Neural progenitor cell (in vitro differentiated cells): ENCODE results near the gene MMP21. TPM values are rescaled to one million over a fixed set of nuclear protein-coding genes. Genes with fewer than 3 reads are reported as not detected.

ENCODE experiments used
- DNase-seq: peaks from one replicate; pipeline ENCODE4 v3.0.0-alpha.2; 2016; ENCODE audit warnings: low spot score
- H2AFZ ChIP-seq: fragments of 200-600 bp; sonication (generic); replicated peaks from 2 replicates; pipeline ENCODE4 v1.6.1; 2016; ENCODE audit warnings: antibody characterized with exemption
- H3F3A ChIP-seq: fragments of 200-600 bp; sonication (generic); 2 replicates; pipeline ENCODE4 v1.6.1; 2016; ENCODE audit warnings: antibody characterized with exemption, low read depth
- H3K27ac ChIP-seq: fragments of 200-600 bp; sonication (generic); 2 replicates; pipeline ENCODE4 v1.5.1; 2016; ENCODE audit warnings: mild to moderate bottlenecking
- H3K27me3 ChIP-seq: fragments of 200-600 bp; sonication (generic); 2 replicates; pipeline ENCODE4 v1.6.1; 2016; ENCODE audit warnings: mild to moderate bottlenecking, moderate library complexity
- H3K36me3 ChIP-seq: fragments of 200-600 bp; sonication (generic); 2 replicates; pipeline ENCODE4 v1.5.1; 2016
- H3K4me1 ChIP-seq: fragments of 200-600 bp; sonication (generic); 2 replicates; pipeline ENCODE4 v1.6.1; 2016; ENCODE audit warnings: mixed run types
- H3K4me2 ChIP-seq: fragments of 200-600 bp; sonication (generic); 2 replicates; pipeline ENCODE4 v1.6.1; 2016
- H3K4me3 ChIP-seq: fragments of 200-600 bp; sonication (generic); 2 replicates; pipeline ENCODE4 v1.5.1; 2016
- H3K79me2 ChIP-seq: fragments of 200-600 bp; sonication (generic); 2 replicates; pipeline ENCODE4 v1.6.1; 2016; ENCODE audit warnings: low read depth
- H3K9ac ChIP-seq: fragments of 200-600 bp; sonication (generic); 2 replicates; pipeline ENCODE4 v1.6.1; 2016
- H3K9me3 ChIP-seq: fragments of 200-600 bp; sonication (generic); 2 replicates; pipeline ENCODE4 v1.5.1; 2016; ENCODE audit warnings: low read depth
- H4K20me1 ChIP-seq: fragments of 200-600 bp; sonication (generic); 2 replicates; pipeline ENCODE4 v1.6.1; 2016; ENCODE audit warnings: low read depth
- H3K27ac Mint-ChIP-seq: 3 replicates; pipeline ENCODE4 v1.8.0; 2021; ENCODE audit warnings: mixed read lengths
- H3K27me3 Mint-ChIP-seq: 2 replicates; pipeline ENCODE4 v1.8.0; 2022; ENCODE audit warnings: low read depth, mild to moderate bottlenecking, inconsistent platforms, moderate library complexity, mixed read lengths; ENCODE audit not compliant: insufficient read depth
- H3K36me3 Mint-ChIP-seq: 3 replicates; pipeline ENCODE4 v1.8.0; 2021; ENCODE audit warnings: mixed read lengths
- H3K4me1 Mint-ChIP-seq: 3 replicates; pipeline ENCODE4 v1.8.0; 2021; ENCODE audit warnings: mixed read lengths
- H3K4me3 Mint-ChIP-seq: 3 replicates; pipeline ENCODE4 v1.8.0; 2021; ENCODE audit warnings: mild to moderate bottlenecking, moderate library complexity, mixed read lengths
- H3K9me3 Mint-ChIP-seq: 3 replicates; pipeline ENCODE4 v1.8.0; 2020; ENCODE audit warnings: mixed read lengths
- CTCF ChIP-seq: fragments of 200-600 bp; sonication (generic); IDR thresholded peaks from 2 replicates; pipeline ENCODE4 v1.5.1; 2017; ENCODE audit warnings: antibody characterized with exemption, mild to moderate bottlenecking
- EZH2 ChIP-seq: fragments of 200-600 bp; sonication (generic); IDR thresholded peaks from 2 replicates; pipeline ENCODE4 v1.6.1; 2017; ENCODE audit warnings: antibody characterized with exemption, mild to moderate bottlenecking, moderate library complexity
- EZH2phosphoT487 ChIP-seq: fragments of 200-600 bp; sonication (generic); IDR thresholded peaks from 2 replicates; pipeline ENCODE4 v1.6.1; 2017; ENCODE audit warnings: antibody characterized with exemption
- total RNA-seq: library from RNA; depleted of rRNA; stranded (reverse); fragments of >200 nt; gene quantifications from 2 replicates; pipeline ENCODE4 v1.2.3, GENCODE V29; 2015; ENCODE audit warnings: low replicate concordance

The MMP21 gene
- not detected in 2 replicates for total RNA-seq

GRCh38 chr10:125775491-125776106 is at the start of gene MMP21:
Gene MMP21 (minus strand): TSS chr10:125775821. CDS start chr10:125775821, 0 bp downstream.
- H3K27ac Mint-ChIP-seq = no peak within 1 kb of the TSS
- no peak for TF ChIP-seq EZH2phosphoT487
- Histone ChIP-seq H3K4me1 (no peaks in the 10 kb centered on the region), H3K9ac (no peak within 1 kb of the TSS), H3K9me3 (no peaks in the 10 kb centered on the region), H3K27ac (no peak within 1 kb of the TSS), H3K4me3 (no peak within 1 kb of the TSS), H3K27me3 (no peaks in the 10 kb centered on the region), H3F3A (no peaks in the 10 kb centered on the region), H3K36me3 (no peaks in the 10 kb centered on the region), H2AFZ (no peak within 1 kb of the TSS), H4K20me1 (no peaks in the 10 kb centered on the region), H3K4me2 (no peak within 1 kb of the TSS), H3K79me2 (no peaks in the 10 kb centered on the region)
- no peaks in the 10 kb centered on the region for H3K36me3 Mint-ChIP-seq
- peaks cover 7% of the 10 kb centered on the region for H3K27me3 Mint-ChIP-seq
- peaks cover 4% of the 10 kb centered on the region for H3K4me1 Mint-ChIP-seq
- H3K4me3 Mint-ChIP-seq = no peak within 1 kb of the TSS
- no peak for DNase-seq
- H3K9me3 Mint-ChIP-seq = peaks cover 6% of the 10 kb centered on the region

DNA sequence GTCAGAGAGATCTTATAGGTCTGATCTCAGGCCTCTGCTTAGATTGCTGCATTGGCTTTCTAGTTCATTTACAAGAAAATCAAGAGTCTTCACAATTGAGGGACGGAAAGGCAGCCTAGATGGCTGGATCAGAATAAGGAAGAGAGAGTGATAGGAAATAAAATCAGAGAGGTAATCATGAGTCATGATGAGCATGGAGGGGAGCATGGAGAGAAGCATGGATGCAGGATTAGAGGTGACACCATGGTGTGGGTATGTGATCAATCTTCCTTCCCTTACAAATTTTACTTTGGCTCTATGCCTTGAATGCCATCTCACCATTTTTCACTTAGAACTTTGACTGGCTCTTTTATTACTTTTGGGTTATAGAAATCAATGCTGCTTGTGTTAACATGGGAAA is 49.1 kb upstream of the MMP21 start:
- no peak for DNase-seq
- H2AFZ ChIP-seq = no peak overlapping the region
- H3K4me1 ChIP-seq = peaks cover 8% of the 10 kb centered on the region
- Mint-ChIP-seq H3K27me3 (no peaks in the 10 kb centered on the region), H3K4me3 (no peak overlapping the region), H3K4me1 (peaks cover 8% of the 10 kb centered on the region), H3K9me3 (no peaks in the 10 kb centered on the region), H3K27ac (no peak overlapping the region), H3K36me3 (peaks cover 11% of the 10 kb centered on the region)
- peak overlapping the region; percentile 94 for H3K4me3 ChIP-seq
- H3K27ac ChIP-seq = no peak overlapping the region
- H3K79me2 ChIP-seq = peaks cover 59% of the 10 kb centered on the region
- H3F3A ChIP-seq = no peaks in the 10 kb centered on the region
- no peaks in the 10 kb centered on the region for H3K9me3 ChIP-seq
- peaks cover 10% of the 10 kb centered on the region for H3K36me3 ChIP-seq
- peaks cover 21% of the 10 kb centered on the region for H4K20me1 ChIP-seq
- H3K4me2 ChIP-seq = peak overlapping the region; percentile 91
- H3K27me3 ChIP-seq = no peaks in the 10 kb centered on the region
- no peak for TF ChIP-seq EZH2
- no peak for TF ChIP-seq EZH2phosphoT487
- TF ChIP-seq CTCF = no peak
- peak overlapping the region; percentile 98 for H3K9ac ChIP-seq

DNA sequence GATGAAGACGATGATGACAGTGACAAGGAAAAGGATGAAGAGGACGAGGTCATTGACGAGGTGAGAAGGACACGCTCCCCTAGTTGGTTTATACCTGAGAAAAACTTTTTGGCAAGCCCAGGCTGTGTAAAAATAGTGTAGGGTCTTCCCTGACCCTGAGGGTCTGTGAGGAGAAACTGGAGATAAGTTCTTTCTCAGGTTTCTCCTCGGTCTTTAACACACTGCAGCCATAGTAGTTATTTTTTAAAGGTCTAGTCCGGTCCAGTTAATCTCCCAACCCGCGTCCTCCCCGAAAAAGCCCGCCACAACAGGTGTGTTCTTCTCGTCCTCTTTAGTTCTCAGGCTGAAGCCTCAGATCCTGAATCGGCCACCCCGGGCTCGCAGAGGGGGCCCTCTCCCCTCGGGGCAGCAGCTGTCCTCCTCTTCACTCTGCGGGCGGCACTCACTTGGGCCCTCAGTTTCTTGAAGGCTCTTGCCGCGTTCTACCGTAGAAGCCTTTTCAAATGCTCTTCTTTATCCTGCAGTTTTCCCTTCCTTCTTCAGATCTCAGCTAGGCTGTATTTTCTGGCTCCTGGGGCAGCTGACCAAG is 48.1 kb upstream of the MMP21 start:
- peak overlapping the region; percentile 98 for H3K9ac ChIP-seq
- H3K27me3 ChIP-seq = no peaks in the 10 kb centered on the region
- H3K36me3 Mint-ChIP-seq = peaks cover 6% of the 10 kb centered on the region
- no peak overlapping the region for H3K27ac ChIP-seq
- peaks cover 59% of the 10 kb centered on the region for H3K79me2 ChIP-seq
- peak overlapping the region; percentile 100 for H2AFZ ChIP-seq
- H3K9me3 Mint-ChIP-seq = no peaks in the 10 kb centered on the region
- H3K4me3 Mint-ChIP-seq = no peak overlapping the region
- peaks cover 8% of the 10 kb centered on the region for H3K4me1 ChIP-seq
- no peak overlapping the region for H3K27ac Mint-ChIP-seq
- peaks cover 21% of the 10 kb centered on the region for H4K20me1 ChIP-seq
- peaks cover 10% of the 10 kb centered on the region for H3K36me3 ChIP-seq
- H3K4me1 Mint-ChIP-seq = peaks cover 8% of the 10 kb centered on the region
- no peaks in the 10 kb centered on the region for H3K9me3 ChIP-seq
- DNase-seq = peak; percentile 35
- no peaks in the 10 kb centered on the region for H3F3A ChIP-seq
- no peaks in the 10 kb centered on the region for H3K27me3 Mint-ChIP-seq
- peak overlapping the region; percentile 94 for H3K4me3 ChIP-seq
- H3K4me2 ChIP-seq = peak overlapping the region; percentile 91
- TF ChIP-seq EZH2 = no peak
- TF ChIP-seq EZH2phosphoT487 = no peak
- no peak for TF ChIP-seq CTCF
